ENCODE data around the gene TSPEAR. TPM values are rescaled to one million over a fixed set of nuclear protein-coding genes. Genes with fewer than 3 reads are reported as not detected.

Gene TSPEAR
- total RNA-seq, 2 donors from 2014 or later, result 1.5 to 6.0 TPM

DNA sequence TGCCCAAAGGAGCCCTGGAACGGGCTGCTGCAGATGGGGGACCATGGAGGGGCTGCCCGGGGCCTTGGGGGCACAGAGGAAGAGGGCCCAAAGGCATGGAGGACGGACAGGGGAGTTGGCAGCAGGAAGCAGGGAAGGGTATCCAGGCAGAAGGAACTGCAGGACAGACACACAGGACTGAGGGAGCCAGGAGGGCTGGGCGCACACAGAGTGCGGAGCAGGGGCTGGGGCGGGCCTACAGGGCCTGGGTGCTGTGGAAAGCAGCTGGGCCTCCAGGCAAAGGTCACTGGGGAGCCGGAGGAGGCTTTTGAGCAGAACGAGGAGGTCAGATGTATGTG lies 199.5 kb downstream of the TSPEAR start:
- TF ChIP-seq, protein P1, sequence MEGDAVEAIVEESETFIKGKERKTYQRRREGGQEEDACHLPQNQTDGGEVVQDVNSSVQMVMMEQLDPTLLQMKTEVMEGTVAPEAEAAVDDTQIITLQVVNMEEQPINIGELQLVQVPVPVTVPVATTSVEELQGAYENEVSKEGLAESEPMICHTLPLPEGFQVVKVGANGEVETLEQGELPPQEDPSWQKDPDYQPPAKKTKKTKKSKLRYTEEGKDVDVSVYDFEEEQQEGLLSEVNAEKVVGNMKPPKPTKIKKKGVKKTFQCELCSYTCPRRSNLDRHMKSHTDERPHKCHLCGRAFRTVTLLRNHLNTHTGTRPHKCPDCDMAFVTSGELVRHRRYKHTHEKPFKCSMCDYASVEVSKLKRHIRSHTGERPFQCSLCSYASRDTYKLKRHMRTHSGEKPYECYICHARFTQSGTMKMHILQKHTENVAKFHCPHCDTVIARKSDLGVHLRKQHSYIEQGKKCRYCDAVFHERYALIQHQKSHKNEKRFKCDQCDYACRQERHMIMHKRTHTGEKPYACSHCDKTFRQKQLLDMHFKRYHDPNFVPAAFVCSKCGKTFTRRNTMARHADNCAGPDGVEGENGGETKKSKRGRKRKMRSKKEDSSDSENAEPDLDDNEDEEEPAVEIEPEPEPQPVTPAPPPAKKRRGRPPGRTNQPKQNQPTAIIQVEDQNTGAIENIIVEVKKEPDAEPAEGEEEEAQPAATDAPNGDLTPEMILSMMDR (conservative IDR thresholded peaks at IDR 0.05), result no peak
- DNase-seq, result no peak
- no peak overlapping the region for H3K4me3 Mint-ChIP-seq
- no peaks in the 10 kb centered on the region for H3K4me1 ChIP-seq (ENCODE audit: control insufficient read depth, insufficient read depth, low read length)
- no peak overlapping the region for H3K27ac Mint-ChIP-seq
- no peak overlapping the region for H3K9ac ChIP-seq (ENCODE audit: extremely low read depth, low read length, poor library complexity, severe bottlenecking)
- H3K9me3 ChIP-seq (ENCODE audit: control insufficient read depth, low read length), result no peaks in the 10 kb centered on the region
- H3K36me3 ChIP-seq (ENCODE audit: control insufficient read depth, insufficient read depth, low read length), result no peaks in the 10 kb centered on the region
- WGBS, 2 experiments (ENCODE audit: insufficient coverage in 1 of 2, insufficient read length in 1 of 2), result 90 to 96% methylated on average over 5 to 8 of the region's 8 CpGs
- peaks cover 3% of the 10 kb centered on the region for H3K36me3 Mint-ChIP-seq (ENCODE audit: low read depth)
- no peaks in the 10 kb centered on the region for H3K9me3 Mint-ChIP-seq
- H3K27ac ChIP-seq (ENCODE audit: low read depth, low read length), result no peak overlapping the region
- H3K27me3 ChIP-seq (ENCODE audit: control insufficient read depth, insufficient read depth, low read length, poor library complexity, severe bottlenecking), result no peaks in the 10 kb centered on the region
- no peaks in the 10 kb centered on the region for H3K27me3 Mint-ChIP-seq (ENCODE audit: insufficient read depth)
- H3K4me1 Mint-ChIP-seq, result no peaks in the 10 kb centered on the region
- H3K4me3 ChIP-seq (ENCODE audit: low read length), result no peak overlapping the region

DNA sequence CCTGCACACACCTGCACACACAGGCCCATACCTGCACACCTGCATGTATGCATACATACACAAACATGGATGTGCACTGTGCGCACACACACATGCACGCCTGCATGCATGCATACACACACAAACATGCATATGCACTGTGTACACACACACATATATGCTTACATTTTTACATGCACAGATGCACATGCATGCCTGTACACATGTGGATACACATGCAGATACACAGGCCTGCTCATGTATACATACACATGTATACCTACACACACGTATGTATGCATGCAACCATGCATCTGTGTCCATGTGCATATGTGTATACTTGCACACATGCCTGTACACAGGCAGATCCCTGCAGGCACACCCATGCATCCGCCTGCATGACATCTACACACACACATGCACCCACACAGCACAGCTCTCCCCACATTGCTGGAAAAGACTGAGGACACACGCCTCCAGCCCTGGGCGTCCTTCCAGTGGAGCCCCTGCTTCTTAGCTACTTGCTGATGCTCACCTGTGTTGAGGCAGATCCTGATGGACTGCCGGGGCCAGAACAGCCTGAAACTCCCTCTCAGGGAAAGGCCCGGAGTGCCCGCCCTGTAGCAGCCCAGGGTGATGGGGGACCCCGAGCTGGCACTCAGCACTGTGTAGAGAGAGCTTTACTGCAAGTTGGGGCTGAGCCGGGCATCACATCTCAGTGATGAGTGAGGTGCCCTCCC lies 200.0 kb downstream of the TSPEAR start:
- Histone ChIP-seq H3K4me3 (ENCODE audit: low read length) (no peak overlapping the region), H3K27ac (ENCODE audit: low read depth, low read length) (no peak overlapping the region), H3K27me3 (ENCODE audit: control insufficient read depth, insufficient read depth, low read length, poor library complexity, severe bottlenecking) (no peaks in the 10 kb centered on the region), H3K9me3 (ENCODE audit: control insufficient read depth, low read length) (no peaks in the 10 kb centered on the region), H3K9ac (ENCODE audit: extremely low read depth, low read length, poor library complexity, severe bottlenecking) (no peak overlapping the region), H3K36me3 (ENCODE audit: control insufficient read depth, insufficient read depth, low read length) (no peaks in the 10 kb centered on the region), H3K4me1 (ENCODE audit: control insufficient read depth, insufficient read depth, low read length) (no peaks in the 10 kb centered on the region)
- no peaks in the 10 kb centered on the region for H3K4me1 Mint-ChIP-seq
- H3K27me3 Mint-ChIP-seq (ENCODE audit: insufficient read depth), result no peaks in the 10 kb centered on the region
- 89 to 94% methylated on average over 7 to 11 of the region's 11 CpGs for WGBS, 2 experiments (ENCODE audit: insufficient coverage in 1 of 2, insufficient read length in 1 of 2)
- no peak overlapping the region for H3K4me3 Mint-ChIP-seq
- TF ChIP-seq, protein P1 (conservative IDR thresholded peaks at IDR 0.05), result no peak
- no peaks in the 10 kb centered on the region for H3K9me3 Mint-ChIP-seq
- H3K27ac Mint-ChIP-seq, result no peak overlapping the region
- no peak for DNase-seq
- H3K36me3 Mint-ChIP-seq (ENCODE audit: low read depth), result peaks cover 3% of the 10 kb centered on the region

DNA sequence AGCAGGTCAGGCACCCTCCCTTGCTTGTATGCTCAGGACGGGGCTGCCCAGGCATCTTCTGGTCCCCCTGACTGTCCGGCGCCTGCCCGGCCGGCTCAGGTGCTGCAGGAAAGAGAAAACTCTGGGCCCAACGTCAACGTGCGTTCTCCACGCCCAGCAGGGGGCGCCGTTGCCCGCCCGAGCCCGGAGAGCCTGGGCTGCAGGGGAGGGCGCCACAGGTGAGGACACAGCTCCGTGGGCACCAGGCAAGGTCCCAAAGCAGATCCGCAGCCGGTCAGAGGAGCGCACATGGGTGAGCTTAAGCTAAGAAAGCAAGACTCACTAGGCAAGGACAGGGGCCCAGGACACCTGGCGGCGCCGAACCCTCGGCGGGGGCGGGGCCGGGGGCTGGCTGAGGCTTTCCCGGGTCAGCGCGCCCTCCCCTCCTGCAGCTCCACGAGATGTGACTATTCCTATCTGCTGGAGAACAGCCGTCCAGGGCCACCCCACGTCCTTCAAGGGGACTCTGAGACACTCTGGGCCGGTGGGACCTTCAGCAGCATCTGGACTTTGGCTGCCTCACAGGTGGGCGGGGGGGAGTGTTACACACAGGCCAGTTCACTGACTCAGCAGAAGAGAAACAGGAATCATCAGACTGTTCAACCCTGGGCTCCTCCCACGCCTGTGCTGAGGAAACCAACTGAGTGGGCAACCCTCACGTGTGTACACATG lies 200.7 kb downstream of the TSPEAR start:
- Mint-ChIP-seq H3K36me3 (ENCODE audit: low read depth) (peaks cover 3% of the 10 kb centered on the region), H3K27ac (no peak overlapping the region), H3K9me3 (no peaks in the 10 kb centered on the region), H3K4me1 (no peaks in the 10 kb centered on the region), H3K4me3 (no peak overlapping the region), H3K27me3 (ENCODE audit: insufficient read depth) (no peaks in the 10 kb centered on the region)
- no peak overlapping the region for H3K27ac ChIP-seq (ENCODE audit: low read depth, low read length)
- no peaks in the 10 kb centered on the region for H3K4me1 ChIP-seq (ENCODE audit: control insufficient read depth, insufficient read depth, low read length)
- H3K4me3 ChIP-seq (ENCODE audit: low read length), result peak overlapping the region; percentile 60
- H3K9me3 ChIP-seq (ENCODE audit: control insufficient read depth, low read length), result no peaks in the 10 kb centered on the region
- no peaks in the 10 kb centered on the region for H3K36me3 ChIP-seq (ENCODE audit: control insufficient read depth, insufficient read depth, low read length)
- peak; percentile 92 for DNase-seq
- H3K27me3 ChIP-seq (ENCODE audit: control insufficient read depth, insufficient read depth, low read length, poor library complexity, severe bottlenecking), result no peaks in the 10 kb centered on the region
- TF ChIP-seq, protein P1 (conservative IDR thresholded peaks at IDR 0.05), result peak; percentile 97
- no peak overlapping the region for H3K9ac ChIP-seq (ENCODE audit: extremely low read depth, low read length, poor library complexity, severe bottlenecking)
- 12 to 20% methylated on average over 27 to 36 of the region's 36 CpGs for WGBS, 2 experiments (ENCODE audit: insufficient coverage in 1 of 2, insufficient read length in 1 of 2)

All from endodermal cell (in vitro differentiated cells).